Liver (tissue), 9 donors: ENCODE results near the gene TCERG1L. TPM values are rescaled to one million over a fixed set of nuclear protein-coding genes. Genes with fewer than 3 reads are reported as not detected.

Source experiments
- DNase-seq: peaks from one replicate; pipeline ENCODE4 v3.0.0-alpha.2; 2017; ENCODE audit warnings: low spot score
- H3K27ac ChIP-seq, 2 donors: one replicate each; pipeline ENCODE4 v1.7.0; 2013; ENCODE audit warnings: inconsistent platforms in 2 of 2, low read length in 2 of 2, control low read depth in 1 of 2, low read depth in 1 of 2, mild to moderate bottlenecking in 1 of 2
- H3K27me3 ChIP-seq, 4 donors: one replicate each; pipeline versions ENCODE4 v1.6.1 to v1.7.0; 2013; ENCODE audit warnings: low read length in 3 of 4, inconsistent platforms in 1 of 4, mild to moderate bottlenecking in 1 of 4, moderate library complexity in 1 of 4; ENCODE audit not compliant: control insufficient read depth in 4 of 4, insufficient read depth in 4 of 4
- H3K36me3 ChIP-seq, 4 donors: one replicate each; pipeline versions ENCODE4 v1.6.1 to v1.7.0; 2013; ENCODE audit warnings: low read length in 3 of 4, mild to moderate bottlenecking in 3 of 4, low read depth in 1 of 4, moderate library complexity in 1 of 4; ENCODE audit not compliant: control insufficient read depth in 4 of 4, insufficient read depth in 3 of 4
- H3K4me1 ChIP-seq, 4 donors: one replicate each; pipeline versions ENCODE4 v1.6.1 to v1.7.0; 2013; ENCODE audit warnings: low read length in 3 of 4, mild to moderate bottlenecking in 3 of 4, moderate library complexity in 1 of 4; ENCODE audit not compliant: control insufficient read depth in 4 of 4, insufficient read depth in 4 of 4
- H3K4me3 ChIP-seq, 3 donors: one replicate each; pipeline versions ENCODE4 v1.6.1 to v1.7.0; 2013; ENCODE audit warnings: low read length in 3 of 3, control low read depth in 1 of 3, low read depth in 1 of 3, mild to moderate bottlenecking in 1 of 3
- H3K9ac ChIP-seq, 2 donors: one replicate each; pipeline ENCODE4 v1.7.0; 2013; ENCODE audit warnings: low read length in 2 of 2, mild to moderate bottlenecking in 2 of 2, moderate library complexity in 2 of 2, control low read depth in 1 of 2, low read depth in 1 of 2
- H3K9me3 ChIP-seq, 4 donors: one replicate each; pipeline versions ENCODE4 v1.6.1 to v1.7.0; 2013; ENCODE audit warnings: low read length in 3 of 4; ENCODE audit not compliant: control insufficient read depth in 4 of 4
- FOXA1 ChIP-seq: IDR thresholded peaks from 2 replicates; pipeline ENCODE4 v1.6.1; 2016; ENCODE audit warnings: antibody characterized with exemption
- GABPA ChIP-seq, 2 donors: IDR thresholded peaks in 1 of 2; conservative IDR thresholded peaks in 1 of 2; 2 replicates each; pipeline ENCODE4 v1.6.1; 2016; ENCODE audit warnings: antibody characterized with exemption in 2 of 2, mild to moderate bottlenecking in 1 of 2, moderate library complexity in 1 of 2
- JUND ChIP-seq, 2 donors: IDR thresholded peaks; 2 replicates each; pipeline ENCODE4 v1.6.1; 2016; ENCODE audit warnings: antibody characterized with exemption in 2 of 2
- NR2F2 ChIP-seq: IDR thresholded peaks from 2 replicates; pipeline ENCODE4 v1.6.1; 2016; ENCODE audit warnings: antibody characterized with exemption
- RXRA ChIP-seq, 2 donors: IDR thresholded peaks; 2 replicates each; pipeline ENCODE4 v1.6.1; 2017 to 2018; ENCODE audit warnings: antibody characterized with exemption in 2 of 2, mild to moderate bottlenecking in 1 of 2
- SP1 ChIP-seq: IDR thresholded peaks from 2 replicates; pipeline ENCODE4 v1.6.1; 2018; ENCODE audit warnings: antibody characterized with exemption, mild to moderate bottlenecking
- TAF1 ChIP-seq: conservative IDR thresholded peaks from 2 replicates; pipeline ENCODE4 v1.6.1; 2016; ENCODE audit warnings: antibody characterized with exemption, mild to moderate bottlenecking
- WGBS: extraction: QIAGEN DNeasy Blood & Tissue Kit; methylation state at CpG from one replicate; pipeline ENCODE4 v1.1.7; 2013; 5-methylcytosine and 5-hydroxymethylcytosine counted together
- polyA plus RNA-seq, 2 donors: library from polyadenylated mRNA; stranded (reverse) in 1 of 2; unstranded in 1 of 2; fragments of 200-250 nt in 1 of 2; fragments of >200 nt in 1 of 2; fragmentation: Nextera tagmentation in 1 of 2; extraction: Ambion mirVana in 1 of 2; gene quantifications; one replicate each; pipeline versions ENCODE4 v1.2.1 to v1.2.3, GENCODE V29; 2013 to 2015
- total RNA-seq, 2 donors: library from RNA; depleted of rRNA; stranded (reverse); fragments of >200 nt; gene quantifications; one replicate each; pipeline ENCODE4 v1.2.3, GENCODE V29; 2014
- TF ChIP-seq, protein P1 (sequence below): fragments of 150-350 bp; IDR thresholded peaks from 2 replicates; pipeline ENCODE4 v1.5.1; 2017; ENCODE audit warnings: improper control_type of control experiment, low read depth, low read length; ENCODE audit not compliant: missing input control
- TF ChIP-seq, protein P2 (sequence below): IDR thresholded peaks from 2 replicates; pipeline ENCODE4 v1.6.1; 2016; ENCODE audit warnings: antibody characterized with exemption
- donor health status: healthy.
- donor health status: healthy.
- donor health status: healthy.
- donor health status: healthy.
- donor health status: healthy.

TCERG1L gene
- total and polyA plus RNA-seq, 4 donors: not detected

DNA sequence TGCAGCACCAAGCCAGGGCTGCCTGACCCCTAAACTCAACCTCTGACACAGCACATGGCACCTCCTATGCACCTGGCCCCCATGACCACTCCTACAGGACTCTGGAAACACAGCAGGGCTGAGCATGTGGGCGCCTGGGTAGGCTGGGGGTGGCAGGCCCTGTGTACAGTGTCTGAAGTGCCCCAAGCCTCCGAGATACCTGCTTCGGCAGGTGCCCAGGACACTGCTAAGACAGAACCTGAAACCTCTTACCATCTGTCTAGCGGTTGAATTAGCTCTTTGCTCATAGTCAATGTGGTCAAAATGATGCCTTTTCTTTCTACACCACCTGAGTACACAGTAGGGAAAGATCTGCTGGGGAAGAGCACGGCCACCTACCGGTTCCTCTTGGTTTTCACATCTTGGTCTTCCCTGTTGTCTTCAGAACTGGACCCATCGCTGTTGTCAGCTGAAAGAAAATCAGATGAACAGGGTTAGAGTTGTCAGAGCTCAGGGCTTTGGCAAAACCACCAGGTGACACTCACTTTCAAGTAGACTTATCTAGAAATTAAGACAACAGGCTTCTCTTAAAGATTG is 177.4 kb downstream of the TCERG1L start:
- DNase-seq: no peak
- no peak overlapping the region for H3K9ac ChIP-seq
- no peaks in the 10 kb centered on the region for H3K36me3 ChIP-seq
- no peak overlapping the region for H3K4me3 ChIP-seq
- TF ChIP-seq, protein P1, sequence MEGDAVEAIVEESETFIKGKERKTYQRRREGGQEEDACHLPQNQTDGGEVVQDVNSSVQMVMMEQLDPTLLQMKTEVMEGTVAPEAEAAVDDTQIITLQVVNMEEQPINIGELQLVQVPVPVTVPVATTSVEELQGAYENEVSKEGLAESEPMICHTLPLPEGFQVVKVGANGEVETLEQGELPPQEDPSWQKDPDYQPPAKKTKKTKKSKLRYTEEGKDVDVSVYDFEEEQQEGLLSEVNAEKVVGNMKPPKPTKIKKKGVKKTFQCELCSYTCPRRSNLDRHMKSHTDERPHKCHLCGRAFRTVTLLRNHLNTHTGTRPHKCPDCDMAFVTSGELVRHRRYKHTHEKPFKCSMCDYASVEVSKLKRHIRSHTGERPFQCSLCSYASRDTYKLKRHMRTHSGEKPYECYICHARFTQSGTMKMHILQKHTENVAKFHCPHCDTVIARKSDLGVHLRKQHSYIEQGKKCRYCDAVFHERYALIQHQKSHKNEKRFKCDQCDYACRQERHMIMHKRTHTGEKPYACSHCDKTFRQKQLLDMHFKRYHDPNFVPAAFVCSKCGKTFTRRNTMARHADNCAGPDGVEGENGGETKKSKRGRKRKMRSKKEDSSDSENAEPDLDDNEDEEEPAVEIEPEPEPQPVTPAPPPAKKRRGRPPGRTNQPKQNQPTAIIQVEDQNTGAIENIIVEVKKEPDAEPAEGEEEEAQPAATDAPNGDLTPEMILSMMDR: no peak
- TF ChIP-seq NR2F2: no peak
- H3K27ac ChIP-seq: no peak overlapping the region
- no peaks in the 10 kb centered on the region for H3K9me3 ChIP-seq
- no peaks in the 10 kb centered on the region for H3K4me1 ChIP-seq
- H3K27me3 ChIP-seq: peaks cover 0 to 5% (median 0%) of the 10 kb centered on the region in 4 donors
- whole genome bisulfite sequencing: 79% methylated on average over 7 of the region's 7 CpGs

DNA sequence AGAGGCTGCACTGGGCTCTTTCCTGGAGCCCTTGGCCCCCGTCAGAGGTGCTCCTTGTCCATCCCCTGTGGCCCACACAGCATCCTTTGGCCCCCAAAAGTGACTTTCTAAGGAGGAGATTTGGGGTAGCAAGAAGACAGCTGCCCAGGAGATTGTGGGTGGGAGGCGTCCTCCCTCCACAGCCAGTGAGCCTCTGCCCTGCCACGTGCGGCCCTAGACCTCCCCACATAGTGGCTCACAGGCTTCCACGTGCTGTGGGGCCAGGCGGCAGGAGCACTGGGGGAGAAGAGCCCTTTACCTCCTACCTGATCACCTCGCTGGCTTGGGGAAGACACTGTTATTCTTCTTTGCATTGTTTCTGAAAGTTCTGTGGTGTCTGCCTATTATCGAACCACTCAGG is 178.8 kb downstream of the TCERG1L start:
- 67% methylated on average over 8 of the region's 8 CpGs for WGBS
- no peak for DNase-seq
- TF ChIP-seq JUND (IDR thresholded peaks at IDR 0.05): no peak
- TF ChIP-seq, protein P2, sequence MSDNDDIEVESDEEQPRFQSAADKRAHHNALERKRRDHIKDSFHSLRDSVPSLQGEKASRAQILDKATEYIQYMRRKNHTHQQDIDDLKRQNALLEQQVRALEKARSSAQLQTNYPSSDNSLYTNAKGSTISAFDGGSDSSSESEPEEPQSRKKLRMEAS: no peak

DNA sequence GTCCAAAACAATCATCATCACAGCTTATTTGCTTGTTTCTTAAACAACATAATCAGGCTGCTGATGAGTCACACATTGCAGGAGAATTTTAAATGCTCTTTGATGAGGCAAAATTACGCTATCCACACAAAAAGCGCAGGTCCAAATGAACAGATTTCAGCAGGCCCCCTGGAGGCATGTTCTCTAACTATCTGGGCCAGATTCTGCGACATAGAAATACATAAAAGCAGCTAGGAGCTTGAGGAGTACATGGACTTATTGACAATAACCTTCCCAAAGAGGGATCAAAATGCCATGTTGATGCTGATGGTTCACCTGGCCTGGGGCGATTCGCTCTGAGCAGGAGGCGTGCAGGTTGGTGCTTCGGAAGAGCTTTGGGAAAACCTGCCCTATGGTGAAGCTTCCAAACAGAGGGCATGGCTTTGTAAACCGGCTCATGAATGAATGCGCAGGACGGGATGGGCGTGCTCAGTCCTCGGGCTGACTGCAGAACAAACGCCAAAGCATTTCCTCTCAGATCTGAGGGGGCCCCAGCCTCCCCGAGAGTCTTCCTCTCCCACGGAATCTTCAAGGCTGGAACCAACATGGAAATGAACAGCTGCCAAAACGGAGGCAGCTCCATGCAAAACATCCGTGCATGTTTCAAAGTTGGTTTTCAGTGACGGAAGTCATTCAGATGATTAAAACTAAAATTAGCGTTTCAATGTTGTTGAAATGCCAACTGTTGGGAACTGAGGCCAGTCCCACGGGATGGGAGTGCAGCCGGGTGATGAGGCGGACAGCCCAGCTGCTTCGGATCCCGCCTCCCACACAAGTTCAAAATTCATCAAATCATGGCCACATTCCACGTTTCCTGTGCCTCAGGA is 179.6 kb downstream of the TCERG1L start:
- H3K4me1 ChIP-seq: no peaks in the 10 kb centered on the region
- no peak for DNase-seq
- H3K9me3 ChIP-seq: no peaks in the 10 kb centered on the region
- TF ChIP-seq TAF1 (no peak), SP1 (peak; percentile 27), RXRA (IDR thresholded peaks at IDR 0.05) (no peak), NR2F2 (peak; percentile 10)
- no peaks in the 10 kb centered on the region for H3K36me3 ChIP-seq
- H3K9ac ChIP-seq: no peak overlapping the region
- 66% methylated on average over 25 of the region's 25 CpGs for WGBS
- H3K27ac ChIP-seq: no peak overlapping the region
- H3K4me3 ChIP-seq: no peak overlapping the region
- H3K27me3 ChIP-seq: peaks cover 0 to 3% (median 0%) of the 10 kb centered on the region in 4 donors

More for the DNA sequence above, 178.8 kb downstream of the TCERG1L start:
- Histone ChIP-seq H3K9me3 (no peaks in the 10 kb centered on the region), H3K27me3 (peaks cover 0 to 3% (median 0%) of the 10 kb centered on the region in 4 donors), H3K27ac (no peak overlapping the region), H3K4me1 (no peaks in the 10 kb centered on the region), H3K9ac (no peak overlapping the region), H3K4me3 (no peak overlapping the region), H3K36me3 (no peaks in the 10 kb centered on the region)

DNA sequence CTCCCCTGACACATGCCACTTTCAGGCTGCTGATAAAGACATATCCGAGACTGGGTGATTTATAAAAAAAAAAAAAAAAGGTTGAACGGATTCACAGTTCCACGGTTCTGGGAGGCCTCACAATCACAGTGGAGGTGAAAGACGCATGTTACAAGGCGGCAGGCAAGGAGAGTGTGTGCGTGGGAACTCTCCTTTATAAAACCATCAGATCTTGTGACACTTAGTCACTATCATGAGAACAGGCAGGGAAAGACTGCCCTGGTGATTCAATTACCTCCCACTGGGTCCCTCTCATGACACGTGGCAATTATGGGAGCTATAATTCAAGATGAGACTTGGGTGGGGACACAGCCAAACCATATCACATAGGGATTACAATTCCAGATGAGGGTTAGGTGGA is 181.5 kb downstream of the TCERG1L start:
- Histone ChIP-seq H3K9me3 (no peaks in the 10 kb centered on the region), H3K4me3 (no peak overlapping the region), H3K9ac (no peak overlapping the region), H3K4me1 (no peaks in the 10 kb centered on the region), H3K27ac (no peak overlapping the region), H3K36me3 (no peaks in the 10 kb centered on the region), H3K27me3 (peaks cover 0 to 4% (median 1%) of the 10 kb centered on the region in 4 donors)
- WGBS: 73% methylated on average over 7 of the region's 7 CpGs
- no peak for TF ChIP-seq JUND (IDR thresholded peaks at IDR 0.05)
- no peak for TF ChIP-seq FOXA1
- TF ChIP-seq GABPA (IDR thresholded peaks at IDR 0.05 in 1 of 2, conservative IDR thresholded peaks at IDR 0.05 in 1 of 2): no peak
- no peak for DNase-seq
